HEK293T (cell line): ENCODE data around the gene PPFIBP2.

Source experiments
- LEF1 ChIP-seq: fragments of 450-650 bp; IDR thresholded peaks from 2 replicates; pipeline ENCODE4 v1.6.1; 2017; ENCODE audit warnings: mild to moderate bottlenecking, borderline replicate concordance
- SP1 ChIP-seq: fragments of 450-650 bp; IDR thresholded peaks from 2 replicates; pipeline ENCODE4 v1.6.1; 2017

DNA sequence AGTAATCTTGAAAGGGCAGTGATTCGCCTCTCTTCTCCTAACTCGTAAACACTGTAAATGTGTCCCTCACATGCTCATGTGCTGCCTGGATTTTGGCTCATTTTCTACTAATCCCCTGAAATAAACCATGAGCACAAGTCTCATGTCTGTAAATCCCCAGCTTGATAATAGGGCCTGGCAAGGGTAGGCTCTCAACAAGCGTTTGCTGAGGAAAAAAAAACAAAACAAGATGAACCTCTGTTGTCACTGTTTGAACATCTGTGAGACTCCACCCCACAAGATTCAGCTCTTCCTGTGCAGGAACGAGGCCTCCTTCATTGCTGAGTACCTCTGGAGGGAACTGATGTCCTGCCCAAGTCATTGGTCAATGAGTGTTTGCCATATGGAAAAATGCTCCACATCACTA lies 164.0 kb downstream of the PPFIBP2 start:
- no peak for TF ChIP-seq LEF1
- TF ChIP-seq SP1 = no peak
